GM12878 (cell line): Measurements from ENCODE around the gene MAP3K5. TPM values are rescaled to one million over a fixed set of nuclear protein-coding genes. Genes with fewer than 3 reads are reported as not detected.

Experiments
- ATAC-seq: fragments of 200-7000 bp; cut with Tn5 transposase; 3 replicates; pipeline ENCODE4 v1.9.1; 2020; ENCODE audit warnings: mild to moderate bottlenecking, moderate library complexity
- BruUV-seq: library from RNA; stranded (reverse); fragments of 400-500 nt; replicated peaks from 2 replicates; lab custom pipeline; 2021; lab: Mats Ljungman, UMichigan
- CTCF ChIA-PET: fragments of 300-600 bp; sonication (Branson Sonifier 250); formaldehyde crosslinking; extraction: SDS; loops from one replicate; lab custom pipeline; 2021; ENCODE audit warnings: inconsistent platforms; lab: Yijun Ruan, JAX
- POLR2A ChIA-PET: fragments of 350-600 bp; formaldehyde crosslinking; extraction: SDS; loops from one replicate; lab custom pipeline; 2021; ENCODE audit warnings: inconsistent platforms; lab: Charles Lee
- RAD21 ChIA-PET: fragments of 300-600 bp; sonication (Branson Sonifier 250); formaldehyde crosslinking; loops from one replicate; lab custom pipeline; 2023; ENCODE audit warnings: antibody characterized with exemption; ENCODE audit not compliant: unreplicated experiment; lab: Charles Lee
- SMC1A ChIA-PET: fragments of 300-600 bp; sonication (Branson Sonifier 250); formaldehyde crosslinking; loops from one replicate; lab custom pipeline; 2023; ENCODE audit not compliant: unreplicated experiment, uncharacterized antibody; lab: Charles Lee
- DNase-seq: peaks from one replicate; pipeline ENCODE4 v3.0.0-alpha.2; 2011; ENCODE audit warnings: low read depth, low spot score
- FAIRE-seq: peaks from 3 replicates; lab custom pipeline; 2011; peaks lifted over from hg19 to GRCh38; lab: Jason Lieb, UNC
- H2AFZ ChIP-seq: 2 replicates; pipeline ENCODE4 v1.6.0; 2011; ENCODE audit warnings: low read depth, low read length, control low read depth; ENCODE audit not compliant: control insufficient read depth
- H3K27ac ChIP-seq: 2 replicates; pipeline ENCODE4 v1.5.1; 2011; ENCODE audit warnings: control low read depth; ENCODE audit not compliant: control insufficient read depth, insufficient read depth
- H3K27me3 ChIP-seq, 2 experiments: replicated peaks in 1 of 2; 2 replicates each; pipeline versions ENCODE4 v1.6.0 to v1.6.1; 2011; ENCODE audit warnings: low read length in 1 of 2; ENCODE audit not compliant: control insufficient read depth in 2 of 2, insufficient read depth in 2 of 2
- H3K36me3 ChIP-seq, 2 experiments: 2 replicates each; pipeline ENCODE4 v1.5.1; 2011; ENCODE audit warnings: low read length in 1 of 2; ENCODE audit not compliant: control insufficient read depth in 2 of 2, insufficient read depth in 2 of 2
- H3K4me1 ChIP-seq: 2 replicates; pipeline ENCODE4 v1.6.1; 2011; ENCODE audit warnings: mild to moderate bottlenecking, low read length, moderate library complexity, mixed read lengths; ENCODE audit not compliant: control insufficient read depth, insufficient read depth
- H3K4me2 ChIP-seq: 2 replicates; pipeline ENCODE4 v1.6.0; 2011; ENCODE audit warnings: control low read depth; ENCODE audit not compliant: control insufficient read depth, insufficient read depth
- H3K4me3 ChIP-seq: fragments of 200-600 bp; sonication (generic); 2 replicates; pipeline ENCODE4 v1.5.1; 2016
- H3K79me2 ChIP-seq: 2 replicates; pipeline ENCODE4 v1.6.0; 2011; ENCODE audit warnings: low read length; ENCODE audit not compliant: control insufficient read depth, insufficient read depth
- H3K9ac ChIP-seq: 2 replicates; pipeline ENCODE4 v1.8.0; 2011; ENCODE audit warnings: low read length, control low read depth, mixed read lengths; ENCODE audit not compliant: control insufficient read depth, insufficient read depth
- H3K9me3 ChIP-seq: replicated peaks from 3 replicates; pipeline ENCODE4 v1.5.1; 2011; ENCODE audit warnings: mild to moderate bottlenecking, low read length; ENCODE audit not compliant: control insufficient read depth, insufficient read depth
- H4K20me1 ChIP-seq: 2 replicates; pipeline ENCODE4 v1.6.0; 2011; ENCODE audit not compliant: control insufficient read depth, insufficient read depth
- BCL11A ChIP-seq: IDR thresholded peaks from 2 replicates; pipeline ENCODE4 v1.6.1; 2011; ENCODE audit warnings: low read depth, low read length
- BMI1 ChIP-seq: fragments of 450-650 bp; IDR thresholded peaks from 2 replicates; pipeline ENCODE4 v1.6.1; 2016; ENCODE audit warnings: mild to moderate bottlenecking, moderate library complexity, borderline replicate concordance
- EP300 ChIP-seq, 2 experiments: fragments of 150-350 bp in 1 of 2; IDR thresholded peaks; 2 replicates each; pipeline ENCODE4 v1.6.1; 2011 to 2012; ENCODE audit warnings: low read depth in 2 of 2, low read length in 2 of 2, borderline replicate concordance in 1 of 2, improper control_type of control experiment in 1 of 2, inconsistent platforms in 1 of 2; ENCODE audit not compliant: control insufficient read depth in 1 of 2
- IKZF1 ChIP-seq: fragments of 450-650 bp; conservative IDR thresholded peaks from 2 replicates; pipeline ENCODE4 v1.6.1; 2017; ENCODE audit warnings: antibody characterized with exemption, mild to moderate bottlenecking
- MTA2 ChIP-seq: fragments of 450-650 bp; IDR thresholded peaks from 2 replicates; pipeline ENCODE4 v1.6.1; 2016; ENCODE audit warnings: low read depth, mild to moderate bottlenecking, moderate library complexity
- POU2F2 ChIP-seq: IDR thresholded peaks from 3 replicates; pipeline ENCODE4 v1.6.1; 2011; ENCODE audit warnings: low read depth, mild to moderate bottlenecking, low read length, borderline replicate concordance
- SMAD1 ChIP-seq: fragments of 450-650 bp; IDR thresholded peaks from 2 replicates; pipeline ENCODE4 v1.6.1; 2018; ENCODE audit warnings: mild to moderate bottlenecking, low read depth; ENCODE audit not compliant: partially characterized antibody
- SMARCA5 ChIP-seq: fragments of 450-650 bp; IDR thresholded peaks from 2 replicates; pipeline ENCODE4 v1.6.1; 2017; ENCODE audit warnings: mild to moderate bottlenecking
- STAT1 ChIP-seq: fragments of 450-650 bp; conservative IDR thresholded peaks from 2 replicates; pipeline ENCODE4 v1.6.1; 2014; ENCODE audit warnings: antibody characterized with exemption, mild to moderate bottlenecking
- SUPT20H ChIP-seq: IDR thresholded peaks from 2 replicates; pipeline ENCODE4 v1.6.1; 2011; ENCODE audit warnings: low read depth, mild to moderate bottlenecking, low read length, moderate library complexity, borderline replicate concordance; ENCODE audit not compliant: control insufficient read depth
- WRNIP1 ChIP-seq: IDR thresholded peaks from 2 replicates; pipeline ENCODE4 v1.6.1; 2011; ENCODE audit warnings: low read depth, low read length, improper control_type of control experiment, borderline replicate concordance
- ZZZ3 ChIP-seq: IDR thresholded peaks from 2 replicates; pipeline ENCODE4 v1.6.1; 2011; ENCODE audit warnings: low read depth; ENCODE audit not compliant: control insufficient read depth, insufficient read length
- WGBS: methylation state at CpG from one replicate; pipeline ENCODE4 v1.1.6; 2016; ENCODE audit warnings: low lambda C conversion rate; ENCODE audit not compliant: insufficient replicate concordance, insufficient coverage; ENCODE audit errors: missing lambda C conversion rate; 5-methylcytosine and 5-hydroxymethylcytosine counted together
- in situ Hi-C: fragments of 300-500 bp; cut with MboI; formaldehyde crosslinking; loops from 9 replicates; pipeline ENCODE4 v1.14.3; 2018; ENCODE audit warnings: mixed read lengths
- intact Hi-C: fragments of 100-400 bp; cut with micrococcal nuclease; formaldehyde crosslinking; loops from one replicate; pipeline ENCODE4 v1.14.2; 2022; ENCODE audit not compliant: unreplicated experiment
- polyA plus RNA-seq, 11 experiments: library from polyadenylated mRNA; depleted of rRNA in 4 of 11; unstranded in 6 of 11; stranded (reverse) in 5 of 11; fragments of >200 nt; fragmentation: Nextera tagmentation in 4 of 11; fragmentation: Illumina TruSeq in 1 of 11; extraction: Ambion mirVana in 4 of 11; extraction: Trizol in 1 of 11; gene quantifications; 1 replicate in 1 of 11; 2 replicates in 10 of 11; pipeline versions ENCODE4 v1.2.1 to v1.2.3, GENCODE V29; 2011 to 2016; ENCODE audit warnings: inconsistent platforms in 2 of 11, missing spikeins in 2 of 11, low read depth in 1 of 11
- total RNA-seq, 4 experiments: library from RNA; depleted of rRNA in 3 of 4; stranded (reverse); fragments of >200 nt in 3 of 4; fragmentation: Illumina TruSeq in 1 of 4; extraction: Trizol in 1 of 4; gene quantifications; 2 replicates each; pipeline versions ENCODE4 v1.2.1 to v1.2.3, GENCODE V29; 2013 to 2021
- TF ChIP-seq, protein P1 (sequence below): IDR thresholded peaks from 2 replicates; pipeline ENCODE4 v1.6.1; 2012; ENCODE audit warnings: low read length, inconsistent platforms
- TF ChIP-seq, protein P2 (sequence below): fragments of 450-650 bp; IDR thresholded peaks from 2 replicates; pipeline ENCODE4 v1.6.1; 2017; ENCODE audit warnings: mild to moderate bottlenecking, low read depth, inconsistent platforms; ENCODE audit not compliant: poor library complexity, severe bottlenecking
- TF ChIP-seq, protein P3 (sequence below): fragments of 450-650 bp; IDR thresholded peaks from 2 replicates; pipeline ENCODE4 v1.6.1; 2017; ENCODE audit warnings: antibody characterized with exemption, mild to moderate bottlenecking, moderate library complexity

The MAP3K5 gene
- total and polyA plus RNA-seq, 10 of the 15 experiments (the other 5 are each of a cell fraction or from before 2014, with no cell fraction given), result 5.4 to 34.3 (median 26.4) TPM

DNA sequence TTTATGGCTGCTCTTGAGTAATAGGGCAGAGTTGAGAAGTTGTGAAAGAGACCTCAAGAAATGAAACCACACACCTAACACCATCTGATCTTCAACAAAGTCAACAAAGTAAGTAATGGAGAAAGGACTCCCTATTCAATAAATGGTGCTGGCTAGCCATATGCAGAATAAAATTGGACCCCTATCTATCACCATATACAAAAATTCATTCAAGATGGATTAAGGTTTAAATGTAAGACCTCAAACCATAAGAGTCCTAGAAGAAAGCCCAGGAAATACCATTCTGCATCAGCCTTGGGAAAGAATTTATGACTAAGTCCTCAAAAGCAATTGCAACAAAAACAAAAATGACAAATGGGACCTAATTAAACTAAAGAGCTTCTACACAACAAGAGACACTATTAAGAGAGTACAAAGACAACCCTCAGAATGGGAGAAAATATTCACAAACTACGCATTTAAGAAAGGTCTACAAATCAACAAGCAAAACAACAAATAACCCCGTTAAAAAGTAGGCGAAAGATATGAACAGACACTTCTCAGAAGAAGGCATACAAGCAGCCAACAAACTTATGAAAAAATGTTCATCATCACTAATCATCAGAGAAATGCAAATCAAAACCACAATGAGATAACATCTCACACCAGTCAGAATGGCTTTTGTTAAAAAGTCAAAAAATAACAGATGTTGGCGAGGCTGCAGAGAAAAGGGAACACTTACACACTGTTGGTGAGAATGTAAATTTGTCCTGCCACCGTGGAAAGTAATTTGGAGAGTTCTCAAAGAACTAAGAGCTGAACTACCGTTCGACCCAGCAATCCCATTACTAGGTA lies 4.0 kb downstream of the MAP3K5 start:
- ChIA-PET SMC1A (interaction anchor here (0.8 to 13.3 kb wide), 9 partner anchors 14 to 142 kb away, joined by 3 to 446 read pairs (median 48); no protein-coding TSS in a partner anchor), CTCF (interaction anchor here (1.1 to 9.8 kb wide), 9 partner anchors 13 to 144 kb away, joined by 4 to 411 read pairs (median 18); no protein-coding TSS in a partner anchor), RAD21 (interaction anchor here (0.7 to 12.6 kb wide), 13 partner anchors 15 to 498 kb away, joined by 3 to 405 read pairs (median 6); partner anchors contain the start of gene BCLAF1), POLR2A (interaction anchor here (1.2 to 10.1 kb wide), 6 partner anchors 15 to 194 kb away, joined by 3 to 265 read pairs (median 109); no protein-coding TSS in a partner anchor)
- Histone ChIP-seq H3K9me3 (no peaks in the 10 kb centered on the region), H2AFZ (no peak overlapping the region), H3K4me2 (peak overlapping the region; percentile 94), H3K4me3 (peak overlapping the region; percentile 71), H3K4me1 (peaks cover 17% of the 10 kb centered on the region), H4K20me1 (no peaks in the 10 kb centered on the region), H3K36me3 (peaks cover 2 to 12% of the 10 kb centered on the region in 2 experiments; a peak in 3 of 4 replicates), H3K79me2 (peaks cover 99% of the 10 kb centered on the region), H3K27me3 (no peaks in the 10 kb centered on the region), H3K9ac (peak overlapping the region; percentile 76), H3K27ac (peak overlapping the region; percentile 98)
- intact Hi-C loops, result loop anchor here (1.0 kb wide), 1 partner anchor 24 kb away; no protein-coding TSS in a partner anchor
- in situ Hi-C loops, result loop anchor here (5.0 kb wide), 1 partner anchor 71 kb away; no protein-coding TSS in a partner anchor
- FAIRE-seq (no peak), ATAC-seq (peak; percentile 7), DNase-seq (no peak)
- 4% methylated on average over 7 of the region's 7 CpGs for WGBS
- TSS peak; percentile 47 for BruUV-seq
- peak; percentile 68; the same call in 1 of the 3 replicates for TF ChIP-seq POU2F2
- TF ChIP-seq, protein P1, sequence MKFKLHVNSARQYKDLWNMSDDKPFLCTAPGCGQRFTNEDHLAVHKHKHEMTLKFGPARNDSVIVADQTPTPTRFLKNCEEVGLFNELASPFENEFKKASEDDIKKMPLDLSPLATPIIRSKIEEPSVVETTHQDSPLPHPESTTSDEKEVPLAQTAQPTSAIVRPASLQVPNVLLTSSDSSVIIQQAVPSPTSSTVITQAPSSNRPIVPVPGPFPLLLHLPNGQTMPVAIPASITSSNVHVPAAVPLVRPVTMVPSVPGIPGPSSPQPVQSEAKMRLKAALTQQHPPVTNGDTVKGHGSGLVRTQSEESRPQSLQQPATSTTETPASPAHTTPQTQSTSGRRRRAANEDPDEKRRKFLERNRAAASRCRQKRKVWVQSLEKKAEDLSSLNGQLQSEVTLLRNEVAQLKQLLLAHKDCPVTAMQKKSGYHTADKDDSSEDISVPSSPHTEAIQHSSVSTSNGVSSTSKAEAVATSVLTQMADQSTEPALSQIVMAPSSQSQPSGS, result peak; percentile 45; the same call in 1 of the 2 replicates
- TF ChIP-seq ZZZ3, result no peak
- no peak for TF ChIP-seq SUPT20H
- no peak for TF ChIP-seq STAT1
- no peak for TF ChIP-seq BCL11A
- TF ChIP-seq MTA2, result peak; percentile 75
- TF ChIP-seq SMAD1, result peak; percentile 79
- peak; percentile 84; the same call in 1 of the 2 replicates for TF ChIP-seq SMARCA5
- TF ChIP-seq, protein P2, sequence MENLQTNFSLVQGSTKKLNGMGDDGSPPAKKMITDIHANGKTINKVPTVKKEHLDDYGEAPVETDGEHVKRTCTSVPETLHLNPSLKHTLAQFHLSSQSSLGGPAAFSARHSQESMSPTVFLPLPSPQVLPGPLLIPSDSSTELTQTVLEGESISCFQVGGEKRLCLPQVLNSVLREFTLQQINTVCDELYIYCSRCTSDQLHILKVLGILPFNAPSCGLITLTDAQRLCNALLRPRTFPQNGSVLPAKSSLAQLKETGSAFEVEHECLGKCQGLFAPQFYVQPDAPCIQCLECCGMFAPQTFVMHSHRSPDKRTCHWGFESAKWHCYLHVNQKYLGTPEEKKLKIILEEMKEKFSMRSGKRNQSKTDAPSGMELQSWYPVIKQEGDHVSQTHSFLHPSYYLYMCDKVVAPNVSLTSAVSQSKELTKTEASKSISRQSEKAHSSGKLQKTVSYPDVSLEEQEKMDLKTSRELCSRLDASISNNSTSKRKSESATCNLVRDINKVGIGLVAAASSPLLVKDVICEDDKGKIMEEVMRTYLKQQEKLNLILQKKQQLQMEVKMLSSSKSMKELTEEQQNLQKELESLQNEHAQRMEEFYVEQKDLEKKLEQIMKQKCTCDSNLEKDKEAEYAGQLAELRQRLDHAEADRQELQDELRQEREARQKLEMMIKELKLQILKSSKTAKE, result peak; percentile 77
- 0 out of 4 replicates have a peak, but pooled peaks of 1 of the 2 experiments have one; percentile 28 for TF ChIP-seq EP300 (IDR thresholded peaks at IDR 0.05; ENCODE audit: borderline replicate concordance in 1 of 2, control insufficient read depth in 1 of 2, low read depth in 2 of 2, low read length in 2 of 2)
- TF ChIP-seq, protein P3, sequence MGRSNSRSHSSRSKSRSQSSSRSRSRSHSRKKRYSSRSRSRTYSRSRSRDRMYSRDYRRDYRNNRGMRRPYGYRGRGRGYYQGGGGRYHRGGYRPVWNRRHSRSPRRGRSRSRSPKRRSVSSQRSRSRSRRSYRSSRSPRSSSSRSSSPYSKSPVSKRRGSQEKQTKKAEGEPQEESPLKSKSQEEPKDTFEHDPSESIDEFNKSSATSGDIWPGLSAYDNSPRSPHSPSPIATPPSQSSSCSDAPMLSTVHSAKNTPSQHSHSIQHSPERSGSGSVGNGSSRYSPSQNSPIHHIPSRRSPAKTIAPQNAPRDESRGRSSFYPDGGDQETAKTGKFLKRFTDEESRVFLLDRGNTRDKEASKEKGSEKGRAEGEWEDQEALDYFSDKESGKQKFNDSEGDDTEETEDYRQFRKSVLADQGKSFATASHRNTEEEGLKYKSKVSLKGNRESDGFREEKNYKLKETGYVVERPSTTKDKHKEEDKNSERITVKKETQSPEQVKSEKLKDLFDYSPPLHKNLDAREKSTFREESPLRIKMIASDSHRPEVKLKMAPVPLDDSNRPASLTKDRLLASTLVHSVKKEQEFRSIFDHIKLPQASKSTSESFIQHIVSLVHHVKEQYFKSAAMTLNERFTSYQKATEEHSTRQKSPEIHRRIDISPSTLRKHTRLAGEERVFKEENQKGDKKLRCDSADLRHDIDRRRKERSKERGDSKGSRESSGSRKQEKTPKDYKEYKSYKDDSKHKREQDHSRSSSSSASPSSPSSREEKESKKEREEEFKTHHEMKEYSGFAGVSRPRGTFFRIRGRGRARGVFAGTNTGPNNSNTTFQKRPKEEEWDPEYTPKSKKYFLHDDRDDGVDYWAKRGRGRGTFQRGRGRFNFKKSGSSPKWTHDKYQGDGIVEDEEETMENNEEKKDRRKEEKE, result no peak
- no peak for TF ChIP-seq WRNIP1
- TF ChIP-seq IKZF1, result peak; percentile 34; the same call in 1 of the 2 replicates
- TF ChIP-seq BMI1, result peak; percentile 25; the same call in 1 of the 2 replicates
